ENCODE measurements around the gene FOXJ2.
"Not testable (repeated sequence)": the region's sequence is repeated elsewhere in the genome, so short reads cannot be mapped to it uniquely, and the experiment has no call there.

FOXJ2 gene

DNA sequence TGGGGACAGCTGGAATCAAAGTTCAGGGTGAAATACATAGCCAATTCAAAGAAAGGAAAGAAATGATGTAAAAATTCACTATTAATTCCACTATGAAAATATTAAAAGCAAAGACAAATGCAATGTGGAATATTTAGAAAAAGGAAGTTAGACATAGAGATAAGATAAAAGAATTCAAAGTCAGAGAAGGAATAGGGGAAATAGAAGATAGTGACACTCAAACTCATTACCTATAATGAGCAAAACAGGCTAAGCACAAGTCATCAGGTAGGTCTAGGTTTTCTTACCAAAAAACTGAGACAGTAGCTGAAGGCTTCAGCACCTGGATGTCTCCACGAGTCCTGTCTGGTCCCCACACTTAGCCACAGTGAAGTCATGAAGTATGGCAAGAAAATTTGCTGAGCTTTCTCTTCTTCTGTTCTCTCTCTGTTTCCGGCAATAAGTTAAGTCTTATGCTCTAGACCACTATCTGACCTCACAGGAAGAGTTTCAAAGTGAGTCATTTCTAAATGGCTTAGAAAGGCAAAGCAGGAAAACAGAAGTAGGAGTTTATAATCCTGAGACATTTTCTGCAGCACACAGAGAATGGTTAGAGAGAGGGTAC is 33.6 kb downstream of the FOXJ2 start, which contains the start of gene C3AR1:
Gene C3AR1 (minus strand): TSS at position 369 of the 604 bp plus-strand sequence. CDS start 6,174 bp downstream, outside the sequence.
- DNase-seq (ENCODE audit: low read depth): peak; percentile 86
- peak within 1 kb of the TSS; percentile 58 for H3K4me3 ChIP-seq (ENCODE audit: low read depth, low read length)
- no peak for TF ChIP-seq POLR2A (IDR thresholded peaks at IDR 0.05; ENCODE audit: extremely low read depth, insufficient read length)
- TF ChIP-seq, protein P1, sequence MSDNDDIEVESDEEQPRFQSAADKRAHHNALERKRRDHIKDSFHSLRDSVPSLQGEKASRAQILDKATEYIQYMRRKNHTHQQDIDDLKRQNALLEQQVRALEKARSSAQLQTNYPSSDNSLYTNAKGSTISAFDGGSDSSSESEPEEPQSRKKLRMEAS (IDR thresholded peaks at IDR 0.05; ENCODE audit: low read depth, low read length): 0 out of 2 replicates have a peak, but pooled peaks have one; percentile 21

DNA sequence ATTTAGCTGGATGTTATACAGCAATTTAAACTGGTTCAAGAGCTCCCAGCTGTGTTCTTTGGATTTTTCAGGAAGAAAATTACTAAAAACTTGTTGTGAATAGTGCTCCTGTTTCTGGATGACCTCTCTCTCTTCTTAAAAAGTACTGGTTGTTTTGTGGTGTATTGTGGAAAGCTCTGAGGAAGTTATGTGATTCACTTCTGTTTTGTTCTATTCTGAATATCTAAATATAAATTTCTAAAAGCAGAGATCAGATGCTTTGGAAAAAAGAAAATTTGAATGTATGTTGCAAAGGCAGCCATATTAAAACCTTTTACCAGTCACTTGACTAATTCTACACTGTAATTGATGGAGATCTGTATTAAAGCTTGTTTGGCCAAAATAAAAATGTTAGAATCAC is 37.1 kb downstream of the FOXJ2 start:
- H3K4me3 ChIP-seq (ENCODE audit: low read depth, low read length): no peak overlapping the region
- no peak for DNase-seq (ENCODE audit: low read depth)
- TF ChIP-seq, protein P2, sequence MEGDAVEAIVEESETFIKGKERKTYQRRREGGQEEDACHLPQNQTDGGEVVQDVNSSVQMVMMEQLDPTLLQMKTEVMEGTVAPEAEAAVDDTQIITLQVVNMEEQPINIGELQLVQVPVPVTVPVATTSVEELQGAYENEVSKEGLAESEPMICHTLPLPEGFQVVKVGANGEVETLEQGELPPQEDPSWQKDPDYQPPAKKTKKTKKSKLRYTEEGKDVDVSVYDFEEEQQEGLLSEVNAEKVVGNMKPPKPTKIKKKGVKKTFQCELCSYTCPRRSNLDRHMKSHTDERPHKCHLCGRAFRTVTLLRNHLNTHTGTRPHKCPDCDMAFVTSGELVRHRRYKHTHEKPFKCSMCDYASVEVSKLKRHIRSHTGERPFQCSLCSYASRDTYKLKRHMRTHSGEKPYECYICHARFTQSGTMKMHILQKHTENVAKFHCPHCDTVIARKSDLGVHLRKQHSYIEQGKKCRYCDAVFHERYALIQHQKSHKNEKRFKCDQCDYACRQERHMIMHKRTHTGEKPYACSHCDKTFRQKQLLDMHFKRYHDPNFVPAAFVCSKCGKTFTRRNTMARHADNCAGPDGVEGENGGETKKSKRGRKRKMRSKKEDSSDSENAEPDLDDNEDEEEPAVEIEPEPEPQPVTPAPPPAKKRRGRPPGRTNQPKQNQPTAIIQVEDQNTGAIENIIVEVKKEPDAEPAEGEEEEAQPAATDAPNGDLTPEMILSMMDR (IDR thresholded peaks at IDR 0.05; ENCODE audit: low read depth, low read length): no peak
- TF ChIP-seq, protein P1 (IDR thresholded peaks at IDR 0.05; ENCODE audit: low read depth, low read length): no peak
- TF ChIP-seq MYC (IDR thresholded peaks at IDR 0.05; ENCODE audit: low read depth, low read length) (no peak), POLR2A (IDR thresholded peaks at IDR 0.05; ENCODE audit: extremely low read depth, insufficient read length) (no peak)

DNA sequence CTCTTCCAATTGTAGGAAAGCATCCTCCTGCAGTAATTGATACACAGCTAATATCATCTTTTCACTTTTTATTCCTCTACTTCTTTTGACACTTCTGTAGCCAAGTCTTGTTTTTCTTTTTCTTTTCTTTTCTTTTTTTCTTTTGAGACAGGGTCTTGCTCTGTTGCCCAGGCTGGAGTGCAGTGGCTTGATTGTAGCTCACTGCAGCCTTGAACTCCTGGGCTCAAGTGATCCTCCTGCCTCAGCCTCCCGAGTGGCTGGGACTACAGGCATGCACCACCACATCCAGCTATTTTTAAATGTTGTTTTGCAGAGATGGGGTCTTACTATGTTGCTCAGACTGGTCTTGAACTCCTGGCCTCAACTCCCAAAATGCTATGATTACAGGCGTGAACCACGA is 39.3 kb downstream of the FOXJ2 start:
- H3K4me3 ChIP-seq (ENCODE audit: low read depth, low read length); DNase-seq (ENCODE audit: low read depth): not testable (repeated sequence)

DNA sequence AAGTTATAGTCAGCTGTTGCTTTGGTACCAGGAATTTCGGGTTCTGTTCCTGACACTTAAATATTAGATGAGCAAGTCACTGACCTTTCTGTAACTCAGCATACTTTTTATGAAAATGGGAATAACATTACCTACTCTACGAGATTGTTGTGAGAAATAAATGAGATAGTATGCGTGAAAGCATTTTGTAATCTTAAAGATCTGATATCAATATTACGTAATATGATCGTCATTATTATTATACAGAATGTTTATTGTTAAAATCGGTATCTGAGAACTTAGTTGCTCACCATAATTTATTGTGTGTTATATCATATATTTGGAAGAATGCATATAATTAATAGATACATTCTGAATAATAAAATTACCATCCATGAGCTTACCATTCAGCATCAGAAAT is 43.4 kb downstream of the FOXJ2 start:
- TF ChIP-seq POLR2A (IDR thresholded peaks at IDR 0.05; ENCODE audit: extremely low read depth, insufficient read length) (no peak), MYC (IDR thresholded peaks at IDR 0.05; ENCODE audit: low read depth, low read length) (no peak)
- TF ChIP-seq, protein P1 (IDR thresholded peaks at IDR 0.05; ENCODE audit: low read depth, low read length): no peak
- TF ChIP-seq, protein P2 (IDR thresholded peaks at IDR 0.05; ENCODE audit: low read depth, low read length): no peak
- DNase-seq (ENCODE audit: low read depth): no peak

DNA sequence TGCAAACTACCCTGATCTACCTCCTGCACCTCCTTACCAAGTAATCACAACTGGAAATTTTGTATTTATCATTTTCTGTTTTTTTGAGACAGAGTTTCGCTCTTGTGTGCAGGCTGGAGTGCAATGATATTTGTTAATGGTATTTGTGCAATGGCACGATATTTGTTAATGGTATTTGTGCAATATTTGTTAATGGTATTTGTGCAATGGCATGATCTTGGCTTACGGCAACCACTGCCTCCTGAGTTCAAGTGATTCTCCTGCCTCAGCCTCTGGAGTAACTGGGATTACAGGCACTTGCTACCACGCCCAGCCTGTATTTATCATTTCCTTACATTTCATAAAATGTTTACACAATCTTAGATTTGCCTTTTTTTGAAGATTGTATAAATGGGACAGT is 43.9 kb downstream of the FOXJ2 start:
- DNase-seq (ENCODE audit: low read depth): no peak
- TF ChIP-seq MYC (IDR thresholded peaks at IDR 0.05; ENCODE audit: low read depth, low read length): no peak
- TF ChIP-seq, protein P2 (IDR thresholded peaks at IDR 0.05; ENCODE audit: low read depth, low read length): no peak
- TF ChIP-seq, protein P1 (IDR thresholded peaks at IDR 0.05; ENCODE audit: low read depth, low read length): no peak
- no peak for TF ChIP-seq POLR2A (IDR thresholded peaks at IDR 0.05; ENCODE audit: extremely low read depth, insufficient read length)
- H3K4me3 ChIP-seq (ENCODE audit: low read depth, low read length): no peak overlapping the region

More for the DNA sequence above, 43.4 kb downstream of the FOXJ2 start:
- no peak overlapping the region for H3K4me3 ChIP-seq (ENCODE audit: low read depth, low read length)

DNA sequence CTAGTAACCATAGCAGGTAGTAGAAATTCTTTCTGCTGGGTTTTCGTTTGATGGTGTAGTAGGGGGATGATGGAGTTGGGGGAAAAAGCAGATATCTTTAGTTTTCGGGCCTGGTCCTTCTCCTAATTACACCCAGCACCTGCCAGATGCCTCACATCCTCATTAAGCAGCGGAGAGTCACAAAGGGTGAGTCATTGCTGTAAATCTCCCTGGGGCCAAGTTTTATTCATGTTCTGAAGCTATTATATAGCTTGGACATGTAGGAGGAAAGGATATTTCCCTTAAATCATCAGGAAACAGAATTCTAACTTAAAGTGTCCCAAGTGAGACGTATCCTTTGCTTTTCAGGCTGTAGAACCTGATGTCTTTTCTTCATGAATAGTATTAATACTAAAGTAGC is 44.7 kb downstream of the FOXJ2 start:
- DNase-seq (ENCODE audit: low read depth): peak; percentile 54
- TF ChIP-seq, protein P1 (IDR thresholded peaks at IDR 0.05; ENCODE audit: low read depth, low read length): no peak
- TF ChIP-seq POLR2A (IDR thresholded peaks at IDR 0.05; ENCODE audit: extremely low read depth, insufficient read length) (no peak), MYC (IDR thresholded peaks at IDR 0.05; ENCODE audit: low read depth, low read length) (no peak)
- TF ChIP-seq, protein P2 (IDR thresholded peaks at IDR 0.05; ENCODE audit: low read depth, low read length): no peak
- H3K4me3 ChIP-seq (ENCODE audit: low read depth, low read length): no peak overlapping the region

Measured in NB4 (cell line).